GM19240 (cell line): ENCODE measurements around the gene ST3GAL5.

ENCODE experiments used
- DNase-seq: peaks from one replicate; pipeline ENCODE4 v3.0.0; 2011; ENCODE audit warnings: low spot score; ENCODE audit not compliant: insufficient read length

ST3GAL5 gene

GRCh38 chr2:85792783-85793441 is 95.9 kb downstream of the ST3GAL5 start:
- DNase-seq = no peak

- DNase-seq = no peak
These were observed 96.9 kb downstream of the ST3GAL5 start for GRCh38 chr2:85791704-85792565.

GRCh38 chr2:85790499-85791188 is 98.1 kb downstream of the ST3GAL5 start:
- no peak for DNase-seq

GRCh38 chr2:85790032-85790431 is 98.8 kb downstream of the ST3GAL5 start:
- no peak for DNase-seq

- no peak for DNase-seq
These were observed 99.5 kb downstream of the ST3GAL5 start for GRCh38 chr2:85789271-85789670.

GRCh38 chr2:85788603-85789002 is 100.2 kb downstream of the ST3GAL5 start:
- DNase-seq = no peak

- DNase-seq = no peak
These were observed 100.8 kb downstream of the ST3GAL5 start for GRCh38 chr2:85787981-85788340.

GRCh38 chr2:85787282-85787980 is 101.4 kb downstream of the ST3GAL5 start:
- no peak for DNase-seq
